GM03348 (cell line): Measurements from ENCODE around the gene ANKDD1B.
"Not testable (repeated sequence)": the region's sequence is repeated elsewhere in the genome, so short reads cannot be mapped to it uniquely, and the experiment has no call there.

Experiments used
- DNase-seq: peaks from one replicate; pipeline ENCODE4 v3.0.0; 2012; ENCODE audit warnings: low spot score

ANKDD1B gene

DNA sequence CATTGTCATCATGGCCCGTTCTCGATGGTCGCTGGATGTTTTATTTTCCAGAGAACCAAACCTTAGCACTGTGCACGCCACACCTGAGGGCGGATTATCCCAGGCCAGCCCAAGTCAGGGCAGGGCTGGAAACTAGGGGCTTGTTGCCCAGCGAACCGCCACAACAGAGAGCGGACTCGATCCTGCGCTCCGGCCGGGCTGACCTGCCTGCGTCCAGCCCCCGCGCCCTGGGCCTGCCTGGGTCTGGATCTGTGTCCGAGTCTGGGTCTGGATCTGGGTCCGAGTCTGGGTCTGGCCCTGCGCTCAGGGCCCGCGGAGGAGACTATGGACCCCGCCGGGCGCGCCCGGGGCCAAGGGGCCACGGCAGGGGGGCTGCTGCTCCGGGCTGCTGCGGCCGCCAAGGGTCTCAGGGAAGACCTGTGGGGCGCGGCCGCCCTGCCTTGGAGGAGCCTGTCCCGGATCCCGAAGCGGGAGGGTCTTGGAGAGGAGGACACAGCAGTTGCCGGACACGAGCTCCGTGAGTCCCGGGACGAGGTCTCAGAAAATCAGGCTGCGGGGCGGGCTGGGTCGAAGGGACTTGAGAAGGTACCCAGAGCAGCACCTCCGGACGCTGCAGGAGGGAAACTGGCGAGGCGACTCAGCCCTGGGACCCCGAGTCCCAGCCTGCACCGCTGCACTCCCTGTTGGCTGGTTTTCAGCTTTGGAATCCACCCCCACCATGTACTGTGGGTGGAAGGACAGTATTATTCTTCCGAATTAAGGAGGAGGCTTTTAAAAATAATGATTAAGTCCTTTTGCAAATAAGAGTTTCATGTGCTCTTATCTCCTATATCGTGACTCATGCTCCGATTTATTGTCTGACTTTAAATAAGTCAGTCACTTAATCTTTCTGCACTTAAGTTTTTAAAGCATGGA lies at the start of gene ANKDD1B:
TSS of gene ANKDD1B (plus strand) at position 143 of the 915 bp plus-strand sequence. CDS start at position 325, 182 bp downstream.
- peak; percentile 58 for DNase-seq

DNA sequence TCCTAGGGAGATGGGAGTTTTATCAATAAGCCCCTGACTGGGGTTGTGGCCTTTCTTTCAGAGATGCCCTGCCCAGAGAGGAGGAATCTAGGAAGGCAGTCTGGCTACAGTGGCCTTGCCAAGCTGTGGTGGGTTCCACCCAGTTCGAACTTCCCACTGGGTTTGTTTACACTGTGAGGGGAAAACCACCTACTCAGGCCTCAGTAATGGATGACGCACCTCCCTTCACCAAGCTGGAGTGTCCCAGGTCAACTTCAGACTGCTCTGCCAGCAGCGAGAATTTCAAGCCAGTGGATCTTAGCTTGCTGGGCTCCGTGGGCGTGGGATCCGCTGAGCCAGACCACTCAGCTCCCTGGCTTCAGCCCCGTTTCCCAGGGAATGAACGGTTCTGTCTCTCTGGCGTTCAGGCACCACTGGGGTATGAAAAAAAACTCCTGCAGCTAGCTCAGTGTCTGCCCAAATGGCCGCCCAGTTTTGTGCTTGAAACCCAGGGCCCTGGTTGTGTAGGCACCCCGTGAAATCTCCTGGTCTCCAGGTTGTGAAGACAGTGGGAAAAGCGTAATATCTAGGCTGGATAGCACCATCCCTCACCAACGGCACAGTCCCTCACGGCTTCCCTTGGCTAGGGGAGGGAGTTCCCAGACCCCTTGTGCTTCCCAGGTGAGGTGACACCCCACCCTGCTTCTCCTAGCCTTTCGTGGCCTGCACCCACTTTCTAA lies 45.1 kb upstream of the ANKDD1B start:
- not testable (repeated sequence) for DNase-seq

DNA sequence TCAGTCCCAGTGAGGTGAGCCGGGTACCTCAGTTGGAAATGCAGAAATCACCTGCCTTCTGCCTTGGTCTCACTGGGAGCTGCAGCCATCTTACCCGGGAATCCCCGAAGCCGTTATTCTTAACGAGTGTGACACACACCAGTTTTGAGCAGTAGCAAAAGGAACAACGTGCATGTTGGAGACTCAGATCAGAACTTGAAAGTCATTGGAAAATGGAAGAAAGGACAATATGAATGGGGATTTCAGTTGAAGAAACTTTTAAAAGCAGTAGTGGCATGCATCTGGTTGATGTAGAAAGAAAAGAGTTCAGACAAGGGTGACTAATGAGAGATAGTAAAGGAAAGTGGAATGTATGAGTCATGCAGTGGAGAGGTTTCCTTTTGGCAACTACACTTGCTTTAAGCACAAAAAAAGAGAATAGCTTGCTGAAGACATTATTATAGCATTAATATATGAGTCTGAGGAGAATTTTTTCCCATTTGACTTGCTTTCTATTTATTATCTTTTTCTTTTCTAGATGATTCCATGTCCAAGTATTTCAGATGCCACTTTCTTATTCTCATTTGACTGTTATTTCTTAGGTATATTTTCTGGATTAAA lies 44.4 kb upstream of the ANKDD1B start:
- DNase-seq: peak; percentile 86

DNA sequence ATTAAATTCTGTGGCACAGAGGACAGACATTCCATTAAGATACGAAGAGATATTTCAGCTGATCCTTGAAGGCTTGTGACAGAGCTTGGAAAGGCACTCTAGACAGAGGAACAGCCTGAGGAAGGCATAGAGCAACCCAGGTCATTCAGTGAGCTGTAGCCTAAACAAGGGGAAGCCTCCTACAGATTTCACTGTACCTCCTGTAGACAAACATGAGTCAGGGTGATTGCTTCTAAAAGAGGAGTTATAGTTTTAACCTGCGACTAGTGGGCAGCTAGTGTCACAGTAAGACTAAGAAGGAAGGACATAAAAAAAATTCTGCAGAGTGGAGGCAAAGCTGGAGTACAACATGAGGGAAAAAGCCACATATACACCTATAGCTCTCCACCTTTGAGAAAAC lies 43.5 kb upstream of the ANKDD1B start:
- DNase-seq: peak; percentile 19

DNA sequence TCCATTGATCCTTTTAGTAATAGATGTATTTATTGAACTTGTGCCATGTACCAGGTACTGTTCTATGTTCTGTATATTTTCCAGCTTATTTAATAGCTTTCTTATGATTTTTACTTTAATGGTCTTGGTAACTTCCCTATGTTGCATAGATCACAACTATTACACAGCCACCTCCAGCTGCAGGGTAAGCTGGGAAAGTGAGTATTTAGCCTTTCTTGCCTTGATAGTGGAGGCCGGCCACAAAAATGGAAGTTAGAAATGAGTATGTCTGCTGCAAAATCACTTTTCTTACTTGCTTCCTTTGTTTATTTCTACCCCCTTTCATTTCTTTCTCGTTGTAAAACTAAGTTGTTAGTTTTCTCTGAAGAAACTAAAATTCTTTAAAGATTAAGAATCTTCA lies 43.1 kb upstream of the ANKDD1B start:
- no peak for DNase-seq

DNA sequence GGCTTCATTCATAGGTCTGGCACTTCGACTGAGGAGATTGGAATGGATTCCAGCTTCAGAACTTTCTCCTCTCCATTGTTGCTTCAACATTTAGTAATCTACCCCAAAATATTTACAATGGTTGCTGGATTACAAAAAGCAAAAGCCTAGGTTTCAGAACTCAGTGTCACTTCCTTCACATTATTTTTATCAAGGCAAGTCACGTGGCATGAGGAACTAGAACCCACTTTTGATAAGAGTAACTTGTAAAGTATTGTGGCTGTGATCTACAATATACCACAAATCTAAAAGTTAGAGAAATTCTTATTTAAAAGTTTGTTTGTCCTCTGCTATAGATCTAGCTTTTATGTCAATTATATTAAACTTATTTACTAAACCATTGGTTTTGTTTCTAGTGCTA lies 39.7 kb upstream of the ANKDD1B start:
- DNase-seq: no peak

DNA sequence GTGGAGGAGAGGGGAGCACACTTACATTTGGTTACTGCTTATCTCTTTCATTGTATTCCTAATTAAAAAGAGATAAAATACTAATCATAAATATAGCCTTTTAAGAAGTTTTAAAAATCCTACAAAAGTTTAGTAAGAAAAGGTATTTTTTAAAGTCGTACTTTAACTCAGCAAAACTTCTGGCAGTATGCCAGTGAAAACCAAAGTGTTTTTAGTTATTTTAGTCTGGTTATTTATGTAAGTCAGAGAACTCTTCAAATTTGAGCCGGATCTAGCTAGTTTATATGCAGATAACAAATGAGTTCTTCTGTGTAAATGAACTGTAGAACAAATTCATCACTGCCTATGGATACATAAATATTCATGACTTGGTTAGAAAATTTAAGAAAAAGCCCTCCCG lies 36.5 kb upstream of the ANKDD1B start:
- DNase-seq: no peak

DNA sequence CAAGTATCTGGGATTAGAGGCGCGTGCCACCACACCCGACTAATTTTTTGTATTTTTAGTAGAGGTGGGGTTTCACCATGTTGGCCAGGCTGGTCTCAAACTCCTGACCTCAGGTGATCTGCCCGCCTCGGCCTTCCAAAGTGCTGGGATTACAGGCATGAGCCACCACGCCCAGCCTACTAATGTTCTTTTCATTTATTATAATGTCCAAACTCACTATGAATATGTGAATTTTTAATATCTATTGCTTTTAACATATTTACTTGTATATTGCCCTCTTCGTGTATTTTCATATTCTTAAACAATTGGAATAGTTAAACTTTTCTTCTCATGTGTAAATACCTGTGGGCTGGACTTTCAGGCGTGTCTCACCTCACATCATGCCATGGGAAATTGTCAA lies 33.0 kb upstream of the ANKDD1B start:
- not testable (repeated sequence) for DNase-seq

DNA sequence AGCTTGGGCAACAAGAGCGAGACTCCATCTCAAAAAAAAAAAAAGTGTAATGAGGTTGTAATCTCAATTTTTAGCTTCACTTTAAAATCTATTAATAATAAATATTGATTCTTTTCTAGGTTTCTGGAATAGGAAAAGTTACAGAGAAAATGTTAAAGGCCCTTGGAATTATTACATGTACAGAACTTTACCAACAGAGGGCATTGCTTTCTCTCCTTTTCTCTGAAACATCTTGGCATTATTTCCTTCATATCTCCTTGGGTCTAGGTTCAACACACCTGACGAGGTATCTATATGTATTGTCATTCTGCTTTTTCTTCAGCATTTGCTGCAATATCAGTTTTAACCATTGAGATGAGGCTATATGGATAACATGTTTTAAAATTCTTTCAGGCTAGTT lies 26.6 kb upstream of the ANKDD1B start:
- DNase-seq: peak; percentile 6

DNA sequence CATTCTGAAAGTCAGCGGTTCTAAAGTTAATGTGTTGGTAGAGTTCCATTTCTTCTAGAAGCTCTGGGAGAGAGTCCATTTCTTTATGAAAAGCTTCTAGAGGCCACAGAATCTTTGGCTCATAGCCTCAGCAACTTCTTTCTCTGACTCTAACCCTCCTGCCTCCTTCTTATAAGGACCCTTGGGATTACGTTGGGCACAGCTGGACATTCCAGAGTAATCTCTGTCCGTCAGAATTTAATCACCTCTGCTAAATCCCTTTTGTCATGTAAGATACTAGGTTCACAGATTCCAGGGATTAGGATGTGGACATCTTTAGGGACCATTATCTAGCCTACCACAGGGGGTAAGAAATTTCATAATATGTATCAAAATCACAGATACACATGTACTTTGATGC lies 22.6 kb upstream of the ANKDD1B start:
- DNase-seq: no peak

DNA sequence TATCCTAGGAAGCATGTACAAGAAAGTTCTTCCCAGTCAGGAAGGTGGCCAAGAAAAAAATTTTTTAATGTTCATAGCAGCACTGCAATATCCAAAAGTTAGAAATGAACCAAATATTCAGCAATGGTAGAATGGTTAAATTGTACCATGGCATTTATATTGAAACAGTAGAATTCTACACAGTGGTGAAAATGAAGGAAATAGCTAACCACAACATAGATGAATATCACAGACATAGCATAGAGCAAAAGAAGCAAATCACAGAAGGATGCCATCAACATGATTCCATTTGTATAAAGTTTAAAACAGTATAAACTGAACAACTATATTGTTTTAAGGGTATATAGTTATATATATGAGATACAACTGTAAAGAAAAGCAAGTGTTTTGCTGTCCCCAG lies 10.7 kb upstream of the ANKDD1B start:
- no peak for DNase-seq

DNA sequence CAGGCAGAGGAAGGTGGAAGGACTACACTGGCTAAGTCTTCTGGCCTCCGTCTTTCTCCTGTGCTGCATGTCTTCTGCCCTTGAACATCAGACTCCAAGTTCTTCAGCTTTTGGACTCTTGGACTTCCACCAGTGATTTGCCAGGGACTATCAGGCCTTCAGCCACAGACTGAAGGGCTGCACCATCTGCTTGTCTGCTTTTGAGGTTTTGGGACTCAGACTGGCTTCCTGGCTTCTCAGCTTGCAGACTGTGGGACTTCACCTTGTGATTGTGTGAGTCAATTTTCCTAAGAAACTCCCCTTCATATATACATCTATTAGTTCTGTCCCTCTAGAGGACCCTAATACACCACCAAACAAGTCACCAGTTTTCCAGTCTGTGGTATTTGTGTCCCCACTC lies 9.7 kb upstream of the ANKDD1B start:
- DNase-seq: no peak

DNA sequence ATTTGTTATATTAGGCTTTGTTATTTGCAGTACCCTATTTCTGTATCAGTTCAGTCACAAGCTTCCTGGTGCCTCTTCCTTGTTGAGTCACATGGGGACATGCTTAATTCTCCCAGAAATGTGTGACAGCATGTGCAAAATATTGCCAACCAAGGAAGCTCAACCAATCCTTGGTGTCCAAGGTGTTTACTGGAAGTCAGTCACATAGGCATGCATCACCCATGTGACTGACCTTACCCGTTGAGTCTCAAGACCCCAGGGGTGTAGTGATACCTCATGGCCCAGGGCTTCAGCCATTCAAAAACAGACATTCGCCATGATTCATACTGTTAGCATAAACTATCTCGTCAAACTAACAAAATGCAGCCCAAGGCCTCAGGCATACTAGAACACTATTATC lies 9.3 kb upstream of the ANKDD1B start:
- DNase-seq: no peak

DNA sequence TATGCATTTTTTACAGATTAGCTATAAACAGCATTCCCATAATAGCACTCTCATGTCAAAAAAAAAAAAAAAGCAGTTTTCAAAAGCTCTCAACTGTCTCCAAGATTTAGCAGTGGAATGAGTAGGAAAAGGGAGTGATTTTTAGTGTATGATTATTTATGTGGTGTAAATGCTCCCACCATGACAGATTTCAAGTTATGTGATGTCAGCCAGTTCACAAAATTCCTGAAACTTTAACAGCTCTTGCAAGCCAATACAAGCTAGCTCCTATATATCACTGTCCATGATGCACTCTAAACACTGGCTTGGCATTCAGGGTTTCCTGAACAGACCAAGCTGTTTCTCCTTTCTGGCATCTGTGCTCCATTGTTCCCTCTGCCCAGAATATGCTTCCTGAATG lies 7.9 kb upstream of the ANKDD1B start:
- DNase-seq: no peak

DNA sequence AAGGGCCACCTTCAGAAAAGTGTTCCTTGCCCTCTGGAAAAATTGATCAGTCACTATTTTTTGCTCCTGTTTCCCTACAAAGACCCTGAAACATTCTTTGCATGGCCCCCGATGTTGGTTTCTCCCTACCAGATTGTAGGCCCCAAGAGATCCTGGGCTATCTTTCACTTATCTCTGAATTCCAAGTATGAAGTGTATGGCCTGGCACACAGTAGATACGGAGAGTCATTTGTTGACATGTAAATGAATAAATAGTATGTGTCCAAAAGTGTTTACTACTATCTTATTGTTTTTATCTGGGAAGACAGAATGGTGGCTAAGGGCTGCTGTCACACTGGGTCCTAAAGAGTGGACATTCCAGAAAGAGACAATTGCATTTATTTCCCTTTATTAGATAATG lies 7.4 kb upstream of the ANKDD1B start:
- no peak for DNase-seq

DNA sequence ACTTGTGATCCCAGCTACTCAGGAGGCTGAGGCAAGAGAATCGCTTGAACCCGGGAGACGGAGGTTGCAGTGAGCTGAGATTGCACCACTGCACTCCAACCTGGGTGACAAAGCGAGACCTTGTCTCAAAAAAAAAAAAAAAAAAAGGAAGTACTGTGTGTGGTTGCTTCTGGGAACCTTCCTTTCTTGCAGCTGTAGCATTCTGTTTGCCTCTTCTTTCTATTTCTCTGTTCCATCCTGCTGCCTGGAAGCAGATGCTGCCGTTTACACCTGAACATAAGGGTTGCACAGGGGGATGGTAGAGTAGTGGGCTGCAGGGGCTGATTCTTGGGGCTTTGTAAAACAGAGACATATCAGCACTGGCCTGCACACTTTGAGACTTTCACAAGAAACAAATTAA lies 3.9 kb upstream of the ANKDD1B start:
- DNase-seq: not testable (repeated sequence)

DNA sequence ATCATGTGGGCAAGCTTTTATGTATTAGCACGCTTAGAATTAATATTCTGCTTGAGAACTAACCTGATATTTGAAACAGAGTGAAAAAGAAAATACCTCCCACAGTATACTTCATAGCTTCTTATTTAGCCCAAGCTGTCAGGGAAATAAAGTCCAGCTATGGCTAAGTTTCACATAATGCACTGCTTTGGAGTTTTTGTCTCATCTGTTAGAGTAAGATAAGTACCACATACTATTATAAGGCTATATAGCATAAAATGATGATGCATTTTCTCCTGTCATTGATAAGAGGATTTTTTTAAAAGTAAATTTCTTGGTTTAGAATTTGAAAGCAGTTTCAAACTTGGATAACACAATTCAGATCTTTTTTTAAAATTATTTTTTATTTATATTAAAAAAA lies 2.4 kb upstream of the ANKDD1B start:
- no peak for DNase-seq

DNA sequence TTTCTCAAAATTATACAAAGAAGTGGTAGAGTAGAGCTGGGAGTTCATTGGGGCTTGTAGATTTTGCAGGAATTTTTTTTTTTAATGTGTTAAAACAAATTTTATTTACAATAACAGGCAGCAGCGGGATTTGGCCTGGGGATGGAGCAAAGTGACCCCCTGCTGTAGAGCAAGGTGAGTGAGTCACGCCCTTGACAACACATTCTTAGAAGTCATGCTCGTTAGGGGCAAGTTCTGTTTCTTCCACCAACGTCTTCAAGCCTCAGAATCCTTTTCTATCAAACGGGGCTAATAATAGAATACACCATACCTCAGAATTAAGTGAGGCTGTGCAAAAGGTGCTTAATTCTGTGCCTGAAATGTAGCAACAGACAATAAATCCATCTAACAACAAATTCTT lies 1.1 kb upstream of the ANKDD1B start:
- DNase-seq: no peak

DNA sequence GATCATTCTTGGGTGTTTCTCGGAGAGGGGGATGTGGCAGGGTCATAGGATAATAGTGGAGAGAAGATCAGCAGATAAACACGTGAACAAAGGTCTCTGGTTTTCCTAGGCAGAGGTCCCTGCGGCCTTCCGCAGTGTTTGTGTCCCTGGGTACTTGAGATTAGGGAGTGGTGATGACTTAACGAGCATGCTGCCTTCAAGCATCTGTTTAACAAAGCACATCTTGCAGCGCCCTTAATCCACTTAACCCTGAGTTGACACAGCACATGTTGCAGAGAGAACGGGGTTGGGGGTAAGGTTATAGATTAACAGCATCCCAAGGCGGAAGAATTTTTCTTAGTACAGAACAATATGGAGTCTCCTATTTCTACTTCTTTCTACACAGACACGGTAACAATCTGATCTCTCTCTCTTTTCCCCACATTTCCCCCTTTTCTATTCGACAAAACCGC lies 368 bp upstream of the ANKDD1B start:
- DNase-seq: not testable (repeated sequence)

DNA sequence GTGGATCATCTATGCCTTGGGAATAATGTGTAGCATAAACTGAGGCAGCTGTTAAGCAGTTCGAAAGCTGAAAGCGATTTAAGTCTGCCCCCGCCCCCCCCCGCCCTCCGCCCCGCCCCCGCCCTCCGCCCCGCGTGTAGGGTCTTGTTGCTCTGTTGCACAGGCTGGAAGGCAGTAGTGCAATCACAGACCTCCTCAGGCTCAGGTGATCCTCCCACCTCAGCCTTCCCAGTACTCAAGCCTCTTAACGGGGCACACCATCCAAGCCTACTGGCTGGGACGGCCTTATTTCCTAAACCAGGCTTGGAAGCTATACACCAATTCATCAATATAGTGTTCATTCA lies 945 bp downstream of the ANKDD1B start:
- no peak for DNase-seq

DNA sequence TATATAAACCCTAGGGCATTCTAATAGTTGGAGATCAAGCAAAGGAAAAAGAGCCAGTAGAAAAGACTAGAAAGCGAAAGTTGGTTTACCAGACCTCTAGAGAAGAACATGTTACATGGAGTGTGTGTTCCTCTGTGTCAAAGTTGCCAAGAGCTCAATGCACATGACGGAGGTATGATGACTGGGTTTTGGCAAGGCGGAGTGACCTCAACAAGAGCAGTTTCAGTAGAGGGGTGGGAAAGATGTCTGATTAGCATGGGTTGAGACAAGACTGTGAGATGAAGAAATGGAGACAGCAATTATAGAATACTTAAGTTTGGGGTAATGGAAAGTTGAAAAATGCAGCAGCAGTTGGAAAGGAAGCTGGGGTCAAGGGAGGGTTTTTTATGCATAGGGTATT lies 1.6 kb downstream of the ANKDD1B start:
- no peak for DNase-seq

DNA sequence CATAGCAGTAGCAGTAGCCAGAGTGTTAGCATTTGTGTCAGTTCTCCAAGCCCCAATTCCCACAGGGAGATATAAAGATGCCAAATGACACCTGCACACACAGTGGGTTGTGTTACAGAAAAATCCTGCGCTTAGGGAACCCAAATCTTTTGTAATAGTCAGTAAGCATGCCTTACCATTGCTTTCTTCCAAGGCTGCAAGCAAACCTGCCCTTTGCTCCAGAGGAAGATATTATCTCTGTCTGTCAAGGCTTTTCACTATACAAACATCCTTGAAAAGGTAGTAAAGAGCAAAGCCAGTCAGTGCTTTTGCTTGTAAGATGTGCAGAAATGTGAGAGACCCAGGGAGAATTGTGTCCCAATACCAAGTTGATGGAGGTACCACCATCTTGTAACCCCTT lies 2.9 kb downstream of the ANKDD1B start:
- no peak for DNase-seq

DNA sequence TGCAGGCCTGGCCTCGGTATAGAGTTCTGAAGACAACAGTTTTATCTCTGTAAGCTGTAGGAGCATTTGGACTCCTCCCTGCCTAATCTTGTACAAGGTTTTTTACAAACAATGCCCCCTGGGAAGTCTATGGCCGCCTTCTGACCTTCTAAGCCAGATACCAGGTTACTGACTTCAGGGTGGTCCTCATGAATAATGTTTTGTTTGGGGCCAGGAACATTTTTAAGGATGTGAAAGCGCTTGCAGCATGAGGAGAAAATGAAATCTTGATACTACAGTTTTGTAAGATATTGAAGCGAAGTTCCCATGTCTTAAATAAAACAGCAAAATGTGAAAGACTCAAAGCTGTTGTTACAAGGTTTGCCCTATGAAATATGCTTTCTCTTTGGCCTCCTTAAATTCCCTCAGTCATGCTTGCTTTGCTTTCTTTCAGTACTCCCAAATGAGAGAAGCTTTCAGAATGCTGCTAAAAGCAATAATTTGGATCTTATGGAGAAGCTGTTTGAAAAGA lies 5.2 kb downstream of the ANKDD1B start:
- no peak for DNase-seq
